ENCODE measurements around the gene GTF2H2. TPM values are rescaled to one million over a fixed set of nuclear protein-coding genes. Genes with fewer than 3 reads are reported as not detected.
A peak's percentile ranks its signal among the peaks of the same experiment; 100 is the strongest.
"Not testable (repeated sequence)": the region's sequence is repeated elsewhere in the genome, so short reads cannot be mapped to it uniquely, and the experiment has no call there.

GTF2H2 gene
- total RNA-seq, 8 experiments from 2014 or later = 22.4 to 52.3 (median 28.7) TPM

- no CpG with 5 or more reads among the region's 2 CpGs for WGBS, 10 experiments
- H3K27ac ChIP-seq; in situ Hi-C loops (cut with MboI; ENCODE audit: low pct_unique_long_range_greater_than_20kb in 2 of 9, low sequenced_read_pairs in 9 of 9, unreplicated experiment in 9 of 9); H3K4me3 ChIP-seq; H3K4me1 ChIP-seq (replicated peaks in 1 of 2); ATAC-seq (replicated peaks in 6 of 8): not testable (repeated sequence)
Observed at GRCh38 chr5:71044808-71045207, 22.7 kb downstream of the GTF2H2 start.

- H3K4me1 ChIP-seq (replicated peaks in 1 of 2); H3K4me3 ChIP-seq; H3K27ac ChIP-seq; in situ Hi-C loops (cut with MboI; ENCODE audit: low pct_unique_long_range_greater_than_20kb in 2 of 9, low sequenced_read_pairs in 9 of 9, unreplicated experiment in 9 of 9): not testable (repeated sequence)
- peak in 6 of 8 experiments; percentile 38 to 87 (median 56) for ATAC-seq (replicated peaks in 6 of 8)
- WGBS, 10 experiments = no CpG with 5 or more reads among the region's 2 CpGs
Observed at GRCh38 chr5:71044128-71044527, 23.3 kb downstream of the GTF2H2 start.

GRCh38 chr5:71031046-71031776 lies 36.3 kb downstream of the GTF2H2 start:
- H3K27ac ChIP-seq; H3K4me1 ChIP-seq (replicated peaks in 1 of 2); in situ Hi-C loops (cut with MboI; ENCODE audit: low pct_unique_long_range_greater_than_20kb in 2 of 9, low sequenced_read_pairs in 9 of 9, unreplicated experiment in 9 of 9); H3K4me3 ChIP-seq; ATAC-seq (replicated peaks in 6 of 8): not testable (repeated sequence)
- WGBS, 10 experiments = no CpG with 5 or more reads among the region's 7 CpGs

- H3K4me1 ChIP-seq (replicated peaks in 1 of 2); ATAC-seq (replicated peaks in 6 of 8); in situ Hi-C loops (cut with MboI; ENCODE audit: low pct_unique_long_range_greater_than_20kb in 2 of 9, low sequenced_read_pairs in 9 of 9, unreplicated experiment in 9 of 9); H3K27ac ChIP-seq; H3K4me3 ChIP-seq: not testable (repeated sequence)
- no CpG with 5 or more reads among the region's 8 CpGs for WGBS, 10 experiments
Observed at GRCh38 chr5:71025289-71025953, 42.1 kb downstream of the GTF2H2 start, which contains the start of gene NAIP. NAIP (minus strand) TSS chr5:71025339; CDS start chr5:71012915, 12,424 bp downstream.

GRCh38 chr5:71020643-71021042 lies 46.8 kb downstream of the GTF2H2 start:
- ATAC-seq (replicated peaks in 6 of 8); H3K4me3 ChIP-seq; H3K27ac ChIP-seq; in situ Hi-C loops (cut with MboI; ENCODE audit: low pct_unique_long_range_greater_than_20kb in 2 of 9, low sequenced_read_pairs in 9 of 9, unreplicated experiment in 9 of 9); H3K4me1 ChIP-seq (replicated peaks in 1 of 2): not testable (repeated sequence)
- no CpG with 5 or more reads among the region's 6 CpGs for WGBS, 10 experiments

GRCh38 chr5:71018376-71019005 lies 49.0 kb downstream of the GTF2H2 start:
- no CpG with 5 or more reads among the region's 6 CpGs for WGBS, 10 experiments
- H3K27ac ChIP-seq; ATAC-seq (replicated peaks in 6 of 8); H3K4me1 ChIP-seq (replicated peaks in 1 of 2); in situ Hi-C loops (cut with MboI; ENCODE audit: low pct_unique_long_range_greater_than_20kb in 2 of 9, low sequenced_read_pairs in 9 of 9, unreplicated experiment in 9 of 9); H3K4me3 ChIP-seq: not testable (repeated sequence)

- no peak for ATAC-seq (replicated peaks in 6 of 8)
- WGBS, 10 experiments = 53 to 93% (median 80%) methylated on average over 1 to 8 of the region's 8 CpGs; no CpG with 5 or more reads in 2 of the 10 experiments
- in situ Hi-C loops (cut with MboI; ENCODE audit: low pct_unique_long_range_greater_than_20kb in 2 of 9, low sequenced_read_pairs in 9 of 9, unreplicated experiment in 9 of 9) = no loop called here
- no peak overlapping the region for H3K4me3 ChIP-seq
- H3K27ac ChIP-seq = no peak overlapping the region
- no peaks in the 10 kb centered on the region for H3K4me1 ChIP-seq (replicated peaks in 1 of 2)
Observed at GRCh38 chr5:71014176-71014575, 53.3 kb downstream of the GTF2H2 start.

GRCh38 chr5:71013575-71013974 lies 53.9 kb downstream of the GTF2H2 start:
- ATAC-seq (replicated peaks in 6 of 8) = no peak
- no peak overlapping the region for H3K27ac ChIP-seq
- no peak overlapping the region for H3K4me3 ChIP-seq
- no peaks in the 10 kb centered on the region for H3K4me1 ChIP-seq (replicated peaks in 1 of 2)
- WGBS, 10 experiments = 25 to 96% (median 61%) methylated on average over 2 to 6 of the region's 12 CpGs; no CpG with 5 or more reads in 2 of the 10 experiments
- in situ Hi-C loops (cut with MboI; ENCODE audit: low pct_unique_long_range_greater_than_20kb in 2 of 9, low sequenced_read_pairs in 9 of 9, unreplicated experiment in 9 of 9) = no loop called here

- Histone ChIP-seq H3K4me3 (no peak overlapping the region), H3K27ac (no peak overlapping the region), H3K4me1 (replicated peaks in 1 of 2) (no peaks in the 10 kb centered on the region)
- WGBS, 10 experiments = 50 to 94% (median 80%) methylated on average over 1 to 8 of the region's 8 CpGs; no CpG with 5 or more reads in 1 of the 10 experiments
- ATAC-seq (replicated peaks in 6 of 8) = no peak
- in situ Hi-C loops (cut with MboI; ENCODE audit: low pct_unique_long_range_greater_than_20kb in 2 of 9, low sequenced_read_pairs in 9 of 9, unreplicated experiment in 9 of 9) = no loop called here
Observed at GRCh38 chr5:71011194-71011792, 56.2 kb downstream of the GTF2H2 start.

GRCh38 chr5:71006983-71007382 lies 60.5 kb downstream of the GTF2H2 start:
- in situ Hi-C loops (cut with MboI; ENCODE audit: low pct_unique_long_range_greater_than_20kb in 2 of 9, low sequenced_read_pairs in 9 of 9, unreplicated experiment in 9 of 9); H3K4me1 ChIP-seq (replicated peaks in 1 of 2); H3K4me3 ChIP-seq; H3K27ac ChIP-seq: not testable (repeated sequence)
- no CpG with 5 or more reads among the region's 7 CpGs for WGBS, 10 experiments
- ATAC-seq (replicated peaks in 6 of 8) = peak in 4 of 8 experiments; percentile 17 to 66 (median 42)

Other genes with a start within 250 kb of the GTF2H2 start
- 10 to 100 TPM in 7 of 8 experiments, 1 to 10 TPM in 1; 5.2 to 17.9 (median 14.0) TPM for gene SERF1A, start 167.0 kb downstream of the GTF2H2 start, total RNA-seq
- 10 to 100 TPM; 42.0 to 71.8 (median 54.6) TPM for gene SMN1, start 142.6 kb downstream of the GTF2H2 start, total RNA-seq
- gene NAIP, start 42.3 kb downstream of the GTF2H2 start, total RNA-seq = 10 to 100 TPM in 5 of 8 experiments, 1 to 10 TPM in 3; 8.7 to 76.6 (median 12.0) TPM

Measured in motor neuron (in vitro differentiated cells).